GM12878 (cell line): ENCODE results near the gene PHOSPHO1. TPM values are rescaled to one million over a fixed set of nuclear protein-coding genes. Genes with fewer than 3 reads are reported as not detected.
"Not testable (repeated sequence)": the region's sequence is repeated elsewhere in the genome, so short reads cannot be mapped to it uniquely, and the experiment has no call there.

Experiments
- ATAC-seq: fragments of 200-7000 bp; cut with Tn5 transposase; 3 replicates; pipeline ENCODE4 v1.9.1; 2020; ENCODE audit warnings: mild to moderate bottlenecking, moderate library complexity
- BruUV-seq: library from RNA; stranded (reverse); fragments of 400-500 nt; replicated peaks from 2 replicates; lab custom pipeline; 2021; lab: Mats Ljungman, UMichigan
- CTCF ChIA-PET: fragments of 300-600 bp; sonication (Branson Sonifier 250); formaldehyde crosslinking; extraction: SDS; loops from one replicate; lab custom pipeline; 2021; ENCODE audit warnings: inconsistent platforms; lab: Yijun Ruan, JAX
- POLR2A ChIA-PET: fragments of 350-600 bp; formaldehyde crosslinking; extraction: SDS; loops from one replicate; lab custom pipeline; 2021; ENCODE audit warnings: inconsistent platforms; lab: Charles Lee
- RAD21 ChIA-PET: fragments of 300-600 bp; sonication (Branson Sonifier 250); formaldehyde crosslinking; loops from one replicate; lab custom pipeline; 2023; ENCODE audit warnings: antibody characterized with exemption; ENCODE audit not compliant: unreplicated experiment; lab: Charles Lee
- SMC1A ChIA-PET: fragments of 300-600 bp; sonication (Branson Sonifier 250); formaldehyde crosslinking; loops from one replicate; lab custom pipeline; 2023; ENCODE audit not compliant: unreplicated experiment, uncharacterized antibody; lab: Charles Lee
- DNase-seq: peaks from one replicate; pipeline ENCODE4 v3.0.0-alpha.2; 2011; ENCODE audit warnings: low read depth, low spot score
- FAIRE-seq: peaks from 3 replicates; lab custom pipeline; 2011; peaks lifted over from hg19 to GRCh38; lab: Jason Lieb, UNC
- H2AFZ ChIP-seq: 2 replicates; pipeline ENCODE4 v1.6.0; 2011; ENCODE audit warnings: low read depth, low read length, control low read depth; ENCODE audit not compliant: control insufficient read depth
- H3K27ac ChIP-seq: 2 replicates; pipeline ENCODE4 v1.5.1; 2011; ENCODE audit warnings: control low read depth; ENCODE audit not compliant: control insufficient read depth, insufficient read depth
- H3K27me3 ChIP-seq, 2 experiments: replicated peaks in 1 of 2; 2 replicates each; pipeline versions ENCODE4 v1.6.0 to v1.6.1; 2011; ENCODE audit warnings: low read length in 1 of 2; ENCODE audit not compliant: control insufficient read depth in 2 of 2, insufficient read depth in 2 of 2
- H3K36me3 ChIP-seq, 2 experiments: 2 replicates each; pipeline ENCODE4 v1.5.1; 2011; ENCODE audit warnings: low read length in 1 of 2; ENCODE audit not compliant: control insufficient read depth in 2 of 2, insufficient read depth in 2 of 2
- H3K4me1 ChIP-seq: 2 replicates; pipeline ENCODE4 v1.6.1; 2011; ENCODE audit warnings: mild to moderate bottlenecking, low read length, moderate library complexity, mixed read lengths; ENCODE audit not compliant: control insufficient read depth, insufficient read depth
- H3K4me2 ChIP-seq: 2 replicates; pipeline ENCODE4 v1.6.0; 2011; ENCODE audit warnings: control low read depth; ENCODE audit not compliant: control insufficient read depth, insufficient read depth
- H3K4me3 ChIP-seq: fragments of 200-600 bp; sonication (generic); 2 replicates; pipeline ENCODE4 v1.5.1; 2016
- H3K79me2 ChIP-seq: 2 replicates; pipeline ENCODE4 v1.6.0; 2011; ENCODE audit warnings: low read length; ENCODE audit not compliant: control insufficient read depth, insufficient read depth
- H3K9ac ChIP-seq: 2 replicates; pipeline ENCODE4 v1.8.0; 2011; ENCODE audit warnings: low read length, control low read depth, mixed read lengths; ENCODE audit not compliant: control insufficient read depth, insufficient read depth
- H3K9me3 ChIP-seq: replicated peaks from 3 replicates; pipeline ENCODE4 v1.5.1; 2011; ENCODE audit warnings: mild to moderate bottlenecking, low read length; ENCODE audit not compliant: control insufficient read depth, insufficient read depth
- H4K20me1 ChIP-seq: 2 replicates; pipeline ENCODE4 v1.6.0; 2011; ENCODE audit not compliant: control insufficient read depth, insufficient read depth
- MTA2 ChIP-seq: fragments of 450-650 bp; IDR thresholded peaks from 2 replicates; pipeline ENCODE4 v1.6.1; 2016; ENCODE audit warnings: low read depth, mild to moderate bottlenecking, moderate library complexity
- NR2C2 ChIP-seq: IDR thresholded peaks from 2 replicates; pipeline ENCODE4 v1.6.1; 2011; ENCODE audit warnings: borderline replicate concordance, low read depth; ENCODE audit not compliant: control insufficient read depth, insufficient read length
- SRF ChIP-seq, 2 experiments: IDR thresholded peaks; 2 replicates each; pipeline ENCODE4 v1.6.1; 2011; ENCODE audit warnings: low read depth in 2 of 2, low read length in 2 of 2, mild to moderate bottlenecking in 1 of 2, moderate library complexity in 1 of 2
- SUPT20H ChIP-seq: IDR thresholded peaks from 2 replicates; pipeline ENCODE4 v1.6.1; 2011; ENCODE audit warnings: low read depth, mild to moderate bottlenecking, low read length, moderate library complexity, borderline replicate concordance; ENCODE audit not compliant: control insufficient read depth
- ZNF274 ChIP-seq: IDR thresholded peaks from one replicate; pipeline ENCODE4 v1.8.0; 2011; ENCODE audit not compliant: insufficient read length, insufficient read depth
- WGBS: methylation state at CpG from one replicate; pipeline ENCODE4 v1.1.6; 2016; ENCODE audit warnings: low lambda C conversion rate; ENCODE audit not compliant: insufficient replicate concordance, insufficient coverage; ENCODE audit errors: missing lambda C conversion rate; 5-methylcytosine and 5-hydroxymethylcytosine counted together
- in situ Hi-C: fragments of 300-500 bp; cut with MboI; formaldehyde crosslinking; loops from 9 replicates; pipeline ENCODE4 v1.14.3; 2018; ENCODE audit warnings: mixed read lengths
- intact Hi-C: fragments of 100-400 bp; cut with micrococcal nuclease; formaldehyde crosslinking; loops from one replicate; pipeline ENCODE4 v1.14.2; 2022; ENCODE audit not compliant: unreplicated experiment
- polyA plus RNA-seq, 11 experiments: library from polyadenylated mRNA; depleted of rRNA in 4 of 11; unstranded in 6 of 11; stranded (reverse) in 5 of 11; fragments of >200 nt; fragmentation: Nextera tagmentation in 4 of 11; fragmentation: Illumina TruSeq in 1 of 11; extraction: Ambion mirVana in 4 of 11; extraction: Trizol in 1 of 11; gene quantifications; 1 replicate in 1 of 11; 2 replicates in 10 of 11; pipeline versions ENCODE4 v1.2.1 to v1.2.3, GENCODE V29; 2011 to 2016; ENCODE audit warnings: inconsistent platforms in 2 of 11, missing spikeins in 2 of 11, low read depth in 1 of 11
- total RNA-seq, 4 experiments: library from RNA; depleted of rRNA in 3 of 4; stranded (reverse); fragments of >200 nt in 3 of 4; fragmentation: Illumina TruSeq in 1 of 4; extraction: Trizol in 1 of 4; gene quantifications; 2 replicates each; pipeline versions ENCODE4 v1.2.1 to v1.2.3, GENCODE V29; 2013 to 2021

PHOSPHO1 gene
- total and polyA plus RNA-seq, 10 of the 15 experiments (the other 5 are each of a cell fraction or from before 2014, with no cell fraction given): 0.03 to 1.5 (median 0.16) TPM; not detected in 2

GRCh38 chr17:49266233-49266632 is 35.6 kb upstream of the PHOSPHO1 start:
- H3K4me2 ChIP-seq: no peak overlapping the region
- no peaks in the 10 kb centered on the region for H3K4me1 ChIP-seq
- no peak overlapping the region for H3K27ac ChIP-seq
- H3K9ac ChIP-seq: no peak overlapping the region
- H3K36me3 ChIP-seq: no peaks in the 10 kb centered on the region
- CTCF ChIA-PET: no interaction called here
- RAD21 ChIA-PET: no interaction called here
- H3K9me3 ChIP-seq: no peaks in the 10 kb centered on the region
- TF ChIP-seq ZNF274 (no peak), NR2C2 (no peak), MTA2 (no peak), SRF (IDR thresholded peaks at IDR 0.05; ENCODE audit: low read depth in 2 of 2, low read length in 2 of 2) (no peak), SUPT20H (no peak)
- BruUV-seq: no TSS peak
- no peaks in the 10 kb centered on the region for H4K20me1 ChIP-seq
- 71% methylated on average over 2 of the region's 2 CpGs for WGBS
- FAIRE-seq (no peak), DNase-seq (no peak), ATAC-seq (no peak)
- H3K79me2 ChIP-seq: no peaks in the 10 kb centered on the region
- SMC1A ChIA-PET: no interaction called here
- no peak overlapping the region for H3K4me3 ChIP-seq
- POLR2A ChIA-PET: no interaction called here
- no peak overlapping the region for H2AFZ ChIP-seq
- no peaks in the 10 kb centered on the region; a peak in 2 of 4 replicates for H3K27me3 ChIP-seq
- intact Hi-C loops: no loop called here
- in situ Hi-C loops: no loop called here

- WGBS: 90% methylated on average over 9 of the region's 9 CpGs
- H2AFZ ChIP-seq, intact Hi-C loops, SMC1A ChIA-PET, H3K27me3 ChIP-seq, H4K20me1 ChIP-seq, H3K4me1 ChIP-seq, in situ Hi-C loops, ATAC-seq, H3K4me2 ChIP-seq, H3K4me3 ChIP-seq, H3K79me2 ChIP-seq, H3K36me3 ChIP-seq, BruUV-seq, H3K27ac ChIP-seq, H3K9ac ChIP-seq, H3K9me3 ChIP-seq, FAIRE-seq, RAD21 ChIA-PET, DNase-seq: not testable (repeated sequence)
- ChIA-PET POLR2A (interaction anchor here (0.7 kb wide), 1 partner anchor 122 kb away, joined by 3 read pairs; no protein-coding TSS in a partner anchor), CTCF (interaction anchor here (0.7 kb wide), 1 partner anchor 146 kb away, joined by 3 read pairs; no protein-coding TSS in a partner anchor)
These were observed 31.0 kb upstream of the PHOSPHO1 start for GRCh38 chr17:49261540-49261939.
